Neural progenitor cell (in vitro differentiated cells): ENCODE measurements around the gene MTHFD2L. TPM values are rescaled to one million over a fixed set of nuclear protein-coding genes. Genes with fewer than 3 reads are reported as not detected.

Source experiments
- DNase-seq: peaks from one replicate; pipeline ENCODE4 v3.0.0-alpha.2; 2016; ENCODE audit warnings: low spot score
- H2AFZ ChIP-seq: fragments of 200-600 bp; sonication (generic); replicated peaks from 2 replicates; pipeline ENCODE4 v1.6.1; 2016; ENCODE audit warnings: antibody characterized with exemption
- H3F3A ChIP-seq: fragments of 200-600 bp; sonication (generic); 2 replicates; pipeline ENCODE4 v1.6.1; 2016; ENCODE audit warnings: antibody characterized with exemption, low read depth
- H3K27ac ChIP-seq: fragments of 200-600 bp; sonication (generic); 2 replicates; pipeline ENCODE4 v1.5.1; 2016; ENCODE audit warnings: mild to moderate bottlenecking
- H3K27me3 ChIP-seq: fragments of 200-600 bp; sonication (generic); 2 replicates; pipeline ENCODE4 v1.6.1; 2016; ENCODE audit warnings: mild to moderate bottlenecking, moderate library complexity
- H3K36me3 ChIP-seq: fragments of 200-600 bp; sonication (generic); 2 replicates; pipeline ENCODE4 v1.5.1; 2016
- H3K4me1 ChIP-seq: fragments of 200-600 bp; sonication (generic); 2 replicates; pipeline ENCODE4 v1.6.1; 2016; ENCODE audit warnings: mixed run types
- H3K4me2 ChIP-seq: fragments of 200-600 bp; sonication (generic); 2 replicates; pipeline ENCODE4 v1.6.1; 2016
- H3K4me3 ChIP-seq: fragments of 200-600 bp; sonication (generic); 2 replicates; pipeline ENCODE4 v1.5.1; 2016
- H3K79me2 ChIP-seq: fragments of 200-600 bp; sonication (generic); 2 replicates; pipeline ENCODE4 v1.6.1; 2016; ENCODE audit warnings: low read depth
- H3K9ac ChIP-seq: fragments of 200-600 bp; sonication (generic); 2 replicates; pipeline ENCODE4 v1.6.1; 2016
- H3K9me3 ChIP-seq: fragments of 200-600 bp; sonication (generic); 2 replicates; pipeline ENCODE4 v1.5.1; 2016; ENCODE audit warnings: low read depth
- H4K20me1 ChIP-seq: fragments of 200-600 bp; sonication (generic); 2 replicates; pipeline ENCODE4 v1.6.1; 2016; ENCODE audit warnings: low read depth
- H3K27ac Mint-ChIP-seq: 3 replicates; pipeline ENCODE4 v1.8.0; 2021; ENCODE audit warnings: mixed read lengths
- H3K27me3 Mint-ChIP-seq: 2 replicates; pipeline ENCODE4 v1.8.0; 2022; ENCODE audit warnings: low read depth, mild to moderate bottlenecking, inconsistent platforms, moderate library complexity, mixed read lengths; ENCODE audit not compliant: insufficient read depth
- H3K36me3 Mint-ChIP-seq: 3 replicates; pipeline ENCODE4 v1.8.0; 2021; ENCODE audit warnings: mixed read lengths
- H3K4me1 Mint-ChIP-seq: 3 replicates; pipeline ENCODE4 v1.8.0; 2021; ENCODE audit warnings: mixed read lengths
- H3K4me3 Mint-ChIP-seq: 3 replicates; pipeline ENCODE4 v1.8.0; 2021; ENCODE audit warnings: mild to moderate bottlenecking, moderate library complexity, mixed read lengths
- H3K9me3 Mint-ChIP-seq: 3 replicates; pipeline ENCODE4 v1.8.0; 2020; ENCODE audit warnings: mixed read lengths
- CTCF ChIP-seq: fragments of 200-600 bp; sonication (generic); IDR thresholded peaks from 2 replicates; pipeline ENCODE4 v1.5.1; 2017; ENCODE audit warnings: antibody characterized with exemption, mild to moderate bottlenecking
- EZH2 ChIP-seq: fragments of 200-600 bp; sonication (generic); IDR thresholded peaks from 2 replicates; pipeline ENCODE4 v1.6.1; 2017; ENCODE audit warnings: antibody characterized with exemption, mild to moderate bottlenecking, moderate library complexity
- EZH2phosphoT487 ChIP-seq: fragments of 200-600 bp; sonication (generic); IDR thresholded peaks from 2 replicates; pipeline ENCODE4 v1.6.1; 2017; ENCODE audit warnings: antibody characterized with exemption
- total RNA-seq: library from RNA; depleted of rRNA; stranded (reverse); fragments of >200 nt; gene quantifications from 2 replicates; pipeline ENCODE4 v1.2.3, GENCODE V29; 2015; ENCODE audit warnings: low replicate concordance

The MTHFD2L gene
- total RNA-seq, 1 donor from 2014 or later: 22.1 TPM

- no peaks in the 10 kb centered on the region for H3K79me2 ChIP-seq
- H3K27ac ChIP-seq: no peak overlapping the region
- DNase-seq: no peak
- no peaks in the 10 kb centered on the region for H3K36me3 ChIP-seq
- Mint-ChIP-seq H3K9me3 (no peaks in the 10 kb centered on the region), H3K4me3 (no peak overlapping the region), H3K27ac (no peak overlapping the region), H3K27me3 (no peaks in the 10 kb centered on the region), H3K36me3 (no peaks in the 10 kb centered on the region), H3K4me1 (no peaks in the 10 kb centered on the region)
- no peaks in the 10 kb centered on the region for H3F3A ChIP-seq
- no peaks in the 10 kb centered on the region for H3K9me3 ChIP-seq
- H3K4me3 ChIP-seq: no peak overlapping the region
- no peaks in the 10 kb centered on the region for H3K4me1 ChIP-seq
- no peaks in the 10 kb centered on the region for H3K27me3 ChIP-seq
- no peak overlapping the region for H2AFZ ChIP-seq
- H4K20me1 ChIP-seq: no peaks in the 10 kb centered on the region
- TF ChIP-seq EZH2phosphoT487: no peak
- no peak for TF ChIP-seq EZH2
- TF ChIP-seq CTCF: no peak
- no peak overlapping the region for H3K4me2 ChIP-seq
- H3K9ac ChIP-seq: no peak overlapping the region
Observed at GRCh38 chr4:74283614-74284013, 125.7 kb downstream of the MTHFD2L start.

- TF ChIP-seq EZH2: no peak
- TF ChIP-seq EZH2phosphoT487: no peak
- TF ChIP-seq CTCF: no peak
- Histone ChIP-seq H3K27me3 (no peaks in the 10 kb centered on the region), H3K36me3 (no peaks in the 10 kb centered on the region), H2AFZ (no peak overlapping the region), H3K4me3 (no peak overlapping the region), H3K4me2 (no peak overlapping the region), H3K79me2 (no peaks in the 10 kb centered on the region), H3F3A (no peaks in the 10 kb centered on the region), H3K9me3 (no peaks in the 10 kb centered on the region), H4K20me1 (no peaks in the 10 kb centered on the region), H3K27ac (no peak overlapping the region), H3K4me1 (no peaks in the 10 kb centered on the region), H3K9ac (no peak overlapping the region)
- Mint-ChIP-seq H3K27ac (no peak overlapping the region), H3K4me3 (no peak overlapping the region), H3K36me3 (no peaks in the 10 kb centered on the region), H3K9me3 (no peaks in the 10 kb centered on the region), H3K27me3 (no peaks in the 10 kb centered on the region), H3K4me1 (no peaks in the 10 kb centered on the region)
- no peak for DNase-seq
Observed at GRCh38 chr4:74284053-74284452, 126.1 kb downstream of the MTHFD2L start.

- no peak overlapping the region for H3K4me3 ChIP-seq
- no peaks in the 10 kb centered on the region for H3F3A ChIP-seq
- Mint-ChIP-seq H3K36me3 (no peaks in the 10 kb centered on the region), H3K27me3 (no peaks in the 10 kb centered on the region), H3K4me3 (no peak overlapping the region), H3K9me3 (no peaks in the 10 kb centered on the region), H3K27ac (no peak overlapping the region), H3K4me1 (peaks cover 3% of the 10 kb centered on the region)
- no peaks in the 10 kb centered on the region for H3K4me1 ChIP-seq
- TF ChIP-seq EZH2phosphoT487: no peak
- TF ChIP-seq EZH2: no peak
- no peak for TF ChIP-seq CTCF
- no peaks in the 10 kb centered on the region for H3K27me3 ChIP-seq
- no peak overlapping the region for H2AFZ ChIP-seq
- no peak for DNase-seq
- no peaks in the 10 kb centered on the region for H3K36me3 ChIP-seq
- H3K4me2 ChIP-seq: no peak overlapping the region
- H3K9ac ChIP-seq: no peak overlapping the region
- no peaks in the 10 kb centered on the region for H3K9me3 ChIP-seq
- H4K20me1 ChIP-seq: no peaks in the 10 kb centered on the region
- no peaks in the 10 kb centered on the region for H3K79me2 ChIP-seq
- H3K27ac ChIP-seq: no peak overlapping the region
Observed at GRCh38 chr4:74287164-74287563, 129.2 kb downstream of the MTHFD2L start.

- Histone ChIP-seq H3F3A (no peaks in the 10 kb centered on the region), H3K4me3 (no peak overlapping the region), H3K27ac (no peak overlapping the region), H3K27me3 (no peaks in the 10 kb centered on the region), H3K79me2 (no peaks in the 10 kb centered on the region), H3K36me3 (no peaks in the 10 kb centered on the region), H3K9ac (no peak overlapping the region), H4K20me1 (no peaks in the 10 kb centered on the region), H2AFZ (no peak overlapping the region), H3K4me1 (no peaks in the 10 kb centered on the region), H3K4me2 (no peak overlapping the region), H3K9me3 (no peaks in the 10 kb centered on the region)
- Mint-ChIP-seq H3K4me3 (no peak overlapping the region), H3K27me3 (no peaks in the 10 kb centered on the region), H3K4me1 (peaks cover 3% of the 10 kb centered on the region), H3K36me3 (no peaks in the 10 kb centered on the region), H3K27ac (no peak overlapping the region), H3K9me3 (no peaks in the 10 kb centered on the region)
- TF ChIP-seq EZH2phosphoT487: no peak
- TF ChIP-seq CTCF: no peak
- TF ChIP-seq EZH2: no peak
- no peak for DNase-seq
Observed at GRCh38 chr4:74287791-74288190, 129.9 kb downstream of the MTHFD2L start.
